T-helper 17 cell (primary cell): ENCODE data around the gene TMEM161A. TPM values are rescaled to one million over a fixed set of nuclear protein-coding genes. Genes with fewer than 3 reads are reported as not detected.
"Not testable (repeated sequence)": the region's sequence is repeated elsewhere in the genome, so short reads cannot be mapped to it uniquely, and the experiment has no call there.

Source experiments
- ATAC-seq: fragments of 150-1000 bp; cut with Tn5 transposase; 2 replicates; pipeline ENCODE4 v1.10.0; 2021; ENCODE audit warnings: mild to moderate bottlenecking, moderate library complexity
- DNase-seq, 3 donors: peaks; one replicate each; pipeline versions ENCODE4 v3.0.0 to v3.0.0-alpha.2; 2020 to 2021
- H3K9me3 ChIP-seq: one replicate; pipeline ENCODE4 v1.7.0; 2013; ENCODE audit warnings: low read length, mild to moderate bottlenecking; ENCODE audit not compliant: control insufficient read depth, poor library complexity, severe bottlenecking
- H3K27ac Mint-ChIP-seq: one replicate; pipeline ENCODE4 v1.8.0; 2022; ENCODE audit warnings: mild to moderate bottlenecking, moderate library complexity, mixed read lengths
- H3K27me3 Mint-ChIP-seq: one replicate; pipeline ENCODE4 v1.8.0; 2022; ENCODE audit warnings: mixed read lengths
- H3K36me3 Mint-ChIP-seq: one replicate; pipeline ENCODE4 v1.8.0; 2022; ENCODE audit warnings: low read depth, mixed read lengths
- H3K4me1 Mint-ChIP-seq: one replicate; pipeline ENCODE4 v1.8.0; 2022; ENCODE audit warnings: mild to moderate bottlenecking, mixed read lengths
- H3K4me3 Mint-ChIP-seq: one replicate; pipeline ENCODE4 v1.8.0; 2022; ENCODE audit warnings: mild to moderate bottlenecking, moderate library complexity, mixed read lengths
- total RNA-seq, 4 donors: library from RNA in 2 of 4; stranded (reverse) in 2 of 4; gene quantifications; one replicate each; pipeline ENCODE4 v1.2.3 and lab custom pipeline; 2022 to 2026

Gene TMEM161A
- total RNA-seq, 2 donors from 2014 or later: 13.1 to 13.7 TPM

DNA sequence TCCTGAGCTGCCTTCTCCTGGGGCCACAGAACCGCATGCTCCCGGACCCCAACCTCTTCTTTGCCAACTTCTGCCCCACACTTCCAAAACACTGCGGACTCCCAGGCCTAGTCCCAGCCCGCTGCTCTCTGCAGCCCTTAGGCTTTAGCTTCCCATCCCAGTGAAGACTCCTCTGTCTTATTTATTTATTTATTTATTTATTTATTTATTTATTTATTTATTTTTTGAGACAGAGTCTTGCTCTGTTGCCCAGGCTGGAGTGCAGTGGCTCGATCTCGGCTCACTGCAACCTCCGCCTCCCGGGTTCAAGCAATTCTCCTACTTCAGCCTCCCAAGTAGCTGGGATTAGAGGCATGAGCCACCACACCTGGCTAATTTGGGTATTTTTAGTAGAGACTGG lies 10.2 kb upstream of the TMEM161A start:
- H3K4me3 Mint-ChIP-seq, DNase-seq, H3K4me1 Mint-ChIP-seq, H3K36me3 Mint-ChIP-seq, H3K27me3 Mint-ChIP-seq, H3K27ac Mint-ChIP-seq, H3K9me3 ChIP-seq, ATAC-seq: not testable (repeated sequence)

DNA sequence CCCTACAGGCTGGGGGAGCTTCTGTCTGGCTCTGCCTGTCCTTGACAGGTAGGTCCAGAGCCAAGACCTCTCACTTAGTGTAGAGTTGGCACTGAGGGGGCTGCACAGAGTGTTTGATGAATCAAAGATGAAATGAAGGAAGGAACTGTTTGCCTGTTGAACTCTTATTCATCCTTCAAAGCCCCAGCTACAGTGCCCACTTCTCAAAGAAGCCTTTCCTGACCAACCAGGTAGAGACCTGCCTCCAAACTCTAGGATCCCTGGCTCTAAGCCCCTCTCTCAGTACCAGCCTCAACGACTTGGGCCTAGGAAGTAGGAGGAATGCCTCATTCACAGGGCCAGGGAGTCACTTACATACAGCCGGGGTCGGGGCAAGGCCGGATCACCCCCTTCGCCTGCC lies 9.1 kb upstream of the TMEM161A start:
- H3K27me3 Mint-ChIP-seq: no peaks in the 10 kb centered on the region
- H3K4me3 Mint-ChIP-seq: no peak overlapping the region
- ATAC-seq (no peak), DNase-seq (no peak)
- no peaks in the 10 kb centered on the region for H3K36me3 Mint-ChIP-seq
- H3K27ac Mint-ChIP-seq: peak overlapping the region; percentile 9
- H3K9me3 ChIP-seq: no peaks in the 10 kb centered on the region
- no peaks in the 10 kb centered on the region for H3K4me1 Mint-ChIP-seq

DNA sequence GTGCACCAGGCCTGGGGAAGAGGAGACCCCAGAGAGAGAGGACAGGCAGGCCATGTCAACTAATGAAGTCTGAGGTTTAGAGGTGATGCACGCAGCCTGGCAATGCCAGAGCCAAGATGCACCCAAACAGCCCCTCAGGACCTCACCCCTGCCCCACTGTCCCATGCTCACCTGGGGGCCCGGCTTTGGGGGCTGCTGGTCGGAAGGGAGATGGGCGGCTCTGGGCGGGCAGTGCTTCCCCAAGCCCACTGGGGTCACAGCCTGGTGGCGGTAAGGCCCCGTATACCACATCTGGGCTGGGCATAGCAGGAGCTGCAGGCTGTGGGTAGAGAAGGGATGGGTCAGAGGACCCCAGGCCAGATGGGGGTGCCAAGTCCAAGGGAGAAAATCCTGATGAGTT lies 8.6 kb upstream of the TMEM161A start:
- no peaks in the 10 kb centered on the region for H3K9me3 ChIP-seq
- no peaks in the 10 kb centered on the region for H3K27me3 Mint-ChIP-seq
- DNase-seq (no peak), ATAC-seq (no peak)
- H3K4me1 Mint-ChIP-seq: no peaks in the 10 kb centered on the region
- no peak overlapping the region for H3K27ac Mint-ChIP-seq
- no peak overlapping the region for H3K4me3 Mint-ChIP-seq
- no peaks in the 10 kb centered on the region for H3K36me3 Mint-ChIP-seq

- ATAC-seq: peak; percentile 96
- H3K9me3 ChIP-seq: no peaks in the 10 kb centered on the region
- Mint-ChIP-seq H3K27ac (no peak overlapping the region), H3K4me3 (no peak overlapping the region), H3K4me1 (no peaks in the 10 kb centered on the region), H3K36me3 (no peaks in the 10 kb centered on the region), H3K27me3 (no peaks in the 10 kb centered on the region)
- DNase-seq: peak; percentile 69 to 89 (median 75)
Measured at GRCh38 chr19:19145684-19146608, 7.7 kb upstream of the TMEM161A start.

DNA sequence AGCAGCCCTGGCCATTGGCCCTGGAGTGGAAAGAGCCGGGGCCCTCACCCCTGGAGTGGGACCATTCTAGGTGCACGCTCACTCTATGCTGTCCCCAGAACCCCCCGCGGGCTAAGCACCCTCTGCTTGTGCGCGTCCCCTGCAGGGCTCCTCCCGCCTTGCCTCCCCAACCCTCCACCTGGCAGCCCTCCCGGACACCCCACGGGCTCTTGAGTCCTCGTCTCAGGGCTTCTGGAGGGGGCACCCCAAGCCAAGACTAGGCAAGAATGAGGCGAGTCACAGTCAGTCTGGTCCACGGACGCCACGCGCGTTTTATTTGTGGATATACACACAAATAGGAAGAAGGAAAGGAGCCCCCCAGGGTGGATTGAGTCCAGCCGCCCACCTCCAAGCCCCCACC lies 7.0 kb upstream of the TMEM161A start:
- H3K9me3 ChIP-seq: no peaks in the 10 kb centered on the region
- DNase-seq (no peak), ATAC-seq (no peak)
- Mint-ChIP-seq H3K4me1 (no peaks in the 10 kb centered on the region), H3K27me3 (no peaks in the 10 kb centered on the region), H3K36me3 (no peaks in the 10 kb centered on the region), H3K27ac (no peak overlapping the region), H3K4me3 (no peak overlapping the region)

- no peak for ATAC-seq
- Mint-ChIP-seq H3K27me3 (no peaks in the 10 kb centered on the region), H3K4me3 (no peak overlapping the region), H3K27ac (no peak overlapping the region), H3K4me1 (peaks cover 16% of the 10 kb centered on the region), H3K36me3 (peaks cover 2% of the 10 kb centered on the region)
- DNase-seq: no peak
- no peaks in the 10 kb centered on the region for H3K9me3 ChIP-seq
Measured at GRCh38 chr19:19142347-19142746, 4.1 kb upstream of the TMEM161A start.

- H3K36me3 Mint-ChIP-seq: peaks cover 2% of the 10 kb centered on the region
- H3K9me3 ChIP-seq: no peaks in the 10 kb centered on the region
- H3K4me3 Mint-ChIP-seq: no peak overlapping the region
- no peak for DNase-seq
- peak overlapping the region; percentile 19 for H3K27ac Mint-ChIP-seq
- no peak for ATAC-seq
- H3K4me1 Mint-ChIP-seq: peaks cover 17% of the 10 kb centered on the region
- no peaks in the 10 kb centered on the region for H3K27me3 Mint-ChIP-seq
Measured at GRCh38 chr19:19140476-19140875, 2.2 kb upstream of the TMEM161A start.

DNA sequence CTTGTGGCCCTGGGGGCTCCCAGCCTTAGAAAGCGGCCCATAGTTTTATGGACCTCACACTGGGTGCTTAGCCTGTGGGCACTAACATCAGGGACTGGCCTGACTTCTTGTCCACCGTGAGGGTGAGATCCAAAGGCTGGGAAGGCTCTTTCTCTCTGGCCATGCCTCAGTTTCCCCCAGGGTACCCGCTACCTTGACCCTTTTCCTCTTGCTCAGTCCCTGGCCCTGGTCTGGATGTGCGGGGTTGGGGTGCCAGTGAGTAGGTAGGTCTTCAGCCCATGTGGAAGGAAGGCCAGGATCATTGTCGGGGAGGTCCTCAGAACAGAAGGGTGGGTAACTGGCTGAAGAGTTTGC lies 1.6 kb upstream of the TMEM161A start:
- ATAC-seq: no peak
- Mint-ChIP-seq H3K36me3 (peaks cover 2% of the 10 kb centered on the region), H3K4me3 (no peak overlapping the region), H3K27me3 (no peaks in the 10 kb centered on the region), H3K27ac (peak overlapping the region; percentile 19), H3K4me1 (peaks cover 19% of the 10 kb centered on the region)
- DNase-seq: no peak
- H3K9me3 ChIP-seq: no peaks in the 10 kb centered on the region

GRCh38 chr19:19137556-19138108 lies 646 bp downstream of the TMEM161A start:
- Mint-ChIP-seq H3K4me1 (peaks cover 19% of the 10 kb centered on the region), H3K27ac (peak overlapping the region; percentile 98), H3K27me3 (no peaks in the 10 kb centered on the region), H3K36me3 (peaks cover 2% of the 10 kb centered on the region), H3K4me3 (peak overlapping the region; percentile 99)
- ATAC-seq (no peak), DNase-seq (no peak)
- no peaks in the 10 kb centered on the region for H3K9me3 ChIP-seq

DNA sequence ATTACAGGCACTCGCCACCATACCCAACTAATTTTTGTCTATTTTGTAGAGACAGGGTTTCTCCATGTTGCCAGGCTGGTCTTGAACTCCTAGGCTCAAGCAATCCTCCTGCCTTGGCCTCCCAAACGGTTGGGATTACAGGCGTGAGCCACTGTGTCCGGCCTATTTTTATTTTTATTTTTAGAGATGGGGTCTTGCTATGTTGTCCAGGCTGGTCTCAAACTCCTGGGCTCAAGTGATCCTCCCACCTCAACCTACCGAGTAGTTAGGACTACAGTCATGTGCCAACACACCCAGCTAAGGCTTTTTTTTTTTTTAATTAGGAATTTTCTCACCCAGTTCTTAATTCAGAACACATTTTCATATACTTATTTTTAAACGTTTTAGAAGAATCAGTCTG lies 2.6 kb downstream of the TMEM161A start:
- ATAC-seq, H3K4me3 Mint-ChIP-seq, DNase-seq, H3K9me3 ChIP-seq, H3K27ac Mint-ChIP-seq, H3K36me3 Mint-ChIP-seq, H3K27me3 Mint-ChIP-seq: not testable (repeated sequence)
- peaks cover 19% of the 10 kb centered on the region for H3K4me1 Mint-ChIP-seq

DNA sequence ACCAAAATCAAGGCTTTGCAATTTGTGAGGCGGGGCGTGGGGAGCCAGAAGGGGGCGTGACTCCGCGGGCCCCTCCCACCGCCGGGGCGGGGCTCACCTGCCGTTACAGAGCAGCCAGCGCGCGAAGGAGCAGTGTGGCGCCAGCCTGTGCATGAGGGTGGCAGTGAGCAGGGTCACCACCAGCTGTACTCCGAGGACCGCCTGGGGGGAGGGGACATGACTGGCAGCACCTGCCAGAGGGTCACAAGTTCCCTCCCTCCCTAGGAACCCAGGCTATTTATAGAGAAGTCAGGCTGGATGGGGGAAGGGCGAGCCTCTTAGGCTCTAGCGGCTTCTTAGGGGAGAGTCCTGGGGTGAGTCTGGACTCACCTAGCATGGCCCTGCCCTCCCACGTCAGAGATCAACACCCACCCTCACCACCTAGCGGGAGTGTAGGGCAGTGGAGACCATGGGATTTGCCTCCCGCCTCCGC lies 3.6 kb downstream of the TMEM161A start:
- ATAC-seq (peak; percentile 18), DNase-seq (peak; percentile 25 to 30 (median 27))
- Mint-ChIP-seq H3K4me1 (peaks cover 19% of the 10 kb centered on the region), H3K36me3 (peaks cover 2% of the 10 kb centered on the region), H3K27ac (peak overlapping the region; percentile 21), H3K27me3 (no peaks in the 10 kb centered on the region), H3K4me3 (no peak overlapping the region)
- H3K9me3 ChIP-seq: no peaks in the 10 kb centered on the region

GRCh38 chr19:19133985-19134384 lies 4.3 kb downstream of the TMEM161A start:
- Mint-ChIP-seq H3K36me3 (peaks cover 2% of the 10 kb centered on the region), H3K4me1 (peaks cover 18% of the 10 kb centered on the region), H3K4me3 (no peak overlapping the region), H3K27me3 (no peaks in the 10 kb centered on the region), H3K27ac (no peak overlapping the region)
- ATAC-seq (no peak), DNase-seq (no peak)
- H3K9me3 ChIP-seq: no peaks in the 10 kb centered on the region

- Mint-ChIP-seq H3K36me3 (no peaks in the 10 kb centered on the region), H3K4me1 (peaks cover 9% of the 10 kb centered on the region), H3K27ac (no peak overlapping the region), H3K4me3 (no peak overlapping the region), H3K27me3 (no peaks in the 10 kb centered on the region)
- no peak for DNase-seq
- ATAC-seq: no peak
- no peaks in the 10 kb centered on the region for H3K9me3 ChIP-seq
Measured at GRCh38 chr19:19132912-19133311, 5.4 kb downstream of the TMEM161A start.

- H3K4me1 Mint-ChIP-seq: peaks cover 3% of the 10 kb centered on the region
- no peaks in the 10 kb centered on the region for H3K9me3 ChIP-seq
- H3K4me3 Mint-ChIP-seq: no peak overlapping the region
- ATAC-seq (no peak), DNase-seq (no peak)
- H3K27ac Mint-ChIP-seq: no peak overlapping the region
- no peaks in the 10 kb centered on the region for H3K36me3 Mint-ChIP-seq
- H3K27me3 Mint-ChIP-seq: no peaks in the 10 kb centered on the region
Measured at GRCh38 chr19:19131989-19132388, 6.3 kb downstream of the TMEM161A start.
